ENCODE measurements around the gene SPOCK1. TPM values are rescaled to one million over a fixed set of nuclear protein-coding genes. Genes with fewer than 3 reads are reported as not detected.

The SPOCK1 gene
- total RNA-seq, 1 donor from 2014 or later, result 900 TPM

- H3K27ac Mint-ChIP-seq (ENCODE audit: unreplicated experiment), result no peak overlapping the region
- TF ChIP-seq CTCF (IDR thresholded peaks at IDR 0.05), result no peak
- H3K4me1 Mint-ChIP-seq (ENCODE audit: unreplicated experiment), result peaks cover 26% of the 10 kb centered on the region
- H3K9me3 Mint-ChIP-seq (ENCODE audit: unreplicated experiment), result no peaks in the 10 kb centered on the region
- H3K4me3 Mint-ChIP-seq (ENCODE audit: unreplicated experiment), result no peak overlapping the region
- H3K27me3 Mint-ChIP-seq (ENCODE audit: unreplicated experiment), result no peaks in the 10 kb centered on the region
- H3K36me3 Mint-ChIP-seq (ENCODE audit: unreplicated experiment), result peaks cover 14% of the 10 kb centered on the region
- DNase-seq (ENCODE audit: extremely low spot score, unreplicated experiment), result no peak
These were observed 10.2 kb downstream of the SPOCK1 start for GRCh38 chr5:137488974-137489373.

GRCh38 chr5:137488516-137488915 is 10.6 kb downstream of the SPOCK1 start:
- Mint-ChIP-seq H3K9me3 (ENCODE audit: unreplicated experiment) (no peaks in the 10 kb centered on the region), H3K36me3 (ENCODE audit: unreplicated experiment) (peaks cover 18% of the 10 kb centered on the region), H3K27ac (ENCODE audit: unreplicated experiment) (no peak overlapping the region), H3K27me3 (ENCODE audit: unreplicated experiment) (no peaks in the 10 kb centered on the region), H3K4me1 (ENCODE audit: unreplicated experiment) (peaks cover 26% of the 10 kb centered on the region), H3K4me3 (ENCODE audit: unreplicated experiment) (no peak overlapping the region)
- no peak for DNase-seq (ENCODE audit: extremely low spot score, unreplicated experiment)
- no peak for TF ChIP-seq CTCF (IDR thresholded peaks at IDR 0.05)

GRCh38 chr5:137487600-137487999 is 11.5 kb downstream of the SPOCK1 start:
- Mint-ChIP-seq H3K9me3 (ENCODE audit: unreplicated experiment) (no peaks in the 10 kb centered on the region), H3K4me3 (ENCODE audit: unreplicated experiment) (no peak overlapping the region), H3K27me3 (ENCODE audit: unreplicated experiment) (no peaks in the 10 kb centered on the region), H3K27ac (ENCODE audit: unreplicated experiment) (no peak overlapping the region), H3K4me1 (ENCODE audit: unreplicated experiment) (peaks cover 23% of the 10 kb centered on the region), H3K36me3 (ENCODE audit: unreplicated experiment) (peaks cover 18% of the 10 kb centered on the region)
- DNase-seq (ENCODE audit: extremely low spot score, unreplicated experiment), result no peak
- TF ChIP-seq CTCF (IDR thresholded peaks at IDR 0.05), result no peak

GRCh38 chr5:137486707-137487106 is 12.4 kb downstream of the SPOCK1 start:
- Mint-ChIP-seq H3K36me3 (ENCODE audit: unreplicated experiment) (peaks cover 20% of the 10 kb centered on the region), H3K27ac (ENCODE audit: unreplicated experiment) (no peak overlapping the region), H3K27me3 (ENCODE audit: unreplicated experiment) (no peaks in the 10 kb centered on the region), H3K9me3 (ENCODE audit: unreplicated experiment) (no peaks in the 10 kb centered on the region), H3K4me1 (ENCODE audit: unreplicated experiment) (peaks cover 16% of the 10 kb centered on the region), H3K4me3 (ENCODE audit: unreplicated experiment) (no peak overlapping the region)
- TF ChIP-seq CTCF (IDR thresholded peaks at IDR 0.05), result no peak
- DNase-seq (ENCODE audit: extremely low spot score, unreplicated experiment), result no peak

- no peak for DNase-seq (ENCODE audit: extremely low spot score, unreplicated experiment)
- TF ChIP-seq CTCF (IDR thresholded peaks at IDR 0.05), result no peak
These were observed 17.5 kb downstream of the SPOCK1 start for GRCh38 chr5:137481596-137481995.

More at GRCh38 chr5:137481596-137481995, 17.5 kb downstream of the SPOCK1 start:
- Mint-ChIP-seq H3K27me3 (ENCODE audit: unreplicated experiment) (no peaks in the 10 kb centered on the region), H3K9me3 (ENCODE audit: unreplicated experiment) (no peaks in the 10 kb centered on the region), H3K27ac (ENCODE audit: unreplicated experiment) (no peak overlapping the region), H3K4me3 (ENCODE audit: unreplicated experiment) (no peak overlapping the region), H3K4me1 (ENCODE audit: unreplicated experiment) (no peaks in the 10 kb centered on the region), H3K36me3 (ENCODE audit: unreplicated experiment) (peaks cover 13% of the 10 kb centered on the region)

Data from osteocyte (in vitro differentiated cells).